Hepatocyte (in vitro differentiated cells): ENCODE data around the gene HTR4.

Source experiments
- CTCF ChIP-seq: fragments of 200-600 bp; sonication (generic); IDR thresholded peaks from 2 replicates; pipeline ENCODE4 v1.5.1; 2016; ENCODE audit warnings: antibody characterized with exemption, mild to moderate bottlenecking; ENCODE audit not compliant: poor library complexity
- EZH2 ChIP-seq: fragments of 200-600 bp; sonication (generic); IDR thresholded peaks from 2 replicates; pipeline ENCODE4 v1.6.1; 2016; ENCODE audit warnings: antibody characterized with exemption, mild to moderate bottlenecking, borderline replicate concordance
- EZH2phosphoT487 ChIP-seq: fragments of 200-600 bp; sonication (generic); IDR thresholded peaks from one replicate; pipeline ENCODE4 v1.6.1; 2018; ENCODE audit warnings: antibody characterized with exemption, mild to moderate bottlenecking, low read depth, moderate library complexity; ENCODE audit not compliant: unreplicated experiment, severe bottlenecking

DNA sequence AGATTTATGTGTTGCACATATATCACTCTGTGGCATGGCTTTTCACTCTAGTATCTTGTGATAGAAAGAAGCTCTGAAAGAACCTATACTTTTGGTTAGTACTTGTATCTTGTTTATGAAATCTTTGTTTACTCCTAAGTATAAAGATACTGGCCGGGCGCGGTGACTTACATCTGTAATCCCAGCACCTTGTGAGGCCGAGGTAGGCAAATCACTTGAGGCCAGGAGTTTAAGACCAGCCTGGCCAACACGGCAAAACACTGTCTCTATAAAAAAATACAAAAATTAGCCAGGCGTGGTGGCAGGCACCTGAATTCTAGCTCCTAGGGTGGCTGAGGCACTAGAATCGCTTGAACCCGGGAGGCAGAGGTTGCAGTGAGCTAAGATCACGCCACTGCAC is 141.8 kb downstream of the HTR4 start:
- TF ChIP-seq CTCF: no peak
- no peak for TF ChIP-seq EZH2phosphoT487
- TF ChIP-seq EZH2: no peak
